Activated CD4-positive, alpha-beta T cell treated with anti-CD3 and anti-CD28 coated beads, Interleukin-10, Interleukin-2, amounts not matched to agents 100 ng/mL and 50 ng/mL, durations not matched to agents 16 hours and 8 hours (primary cell): Measurements from ENCODE around the gene PKD2.
A peak's percentile ranks its signal among the peaks of the same experiment; 100 is the strongest.
"Not testable (repeated sequence)": the region's sequence is repeated elsewhere in the genome, so short reads cannot be mapped to it uniquely, and the experiment has no call there.

Experiments used
- DNase-seq: peaks from one replicate; pipeline ENCODE4 v3.0.0-alpha.2; 2020

The PKD2 gene

GRCh38 chr4:87989765-87990164 lies 17.7 kb upstream of the PKD2 start:
- no peak for DNase-seq

GRCh38 chr4:87995435-87995834 lies 12.0 kb upstream of the PKD2 start:
- no peak for DNase-seq

DNA sequence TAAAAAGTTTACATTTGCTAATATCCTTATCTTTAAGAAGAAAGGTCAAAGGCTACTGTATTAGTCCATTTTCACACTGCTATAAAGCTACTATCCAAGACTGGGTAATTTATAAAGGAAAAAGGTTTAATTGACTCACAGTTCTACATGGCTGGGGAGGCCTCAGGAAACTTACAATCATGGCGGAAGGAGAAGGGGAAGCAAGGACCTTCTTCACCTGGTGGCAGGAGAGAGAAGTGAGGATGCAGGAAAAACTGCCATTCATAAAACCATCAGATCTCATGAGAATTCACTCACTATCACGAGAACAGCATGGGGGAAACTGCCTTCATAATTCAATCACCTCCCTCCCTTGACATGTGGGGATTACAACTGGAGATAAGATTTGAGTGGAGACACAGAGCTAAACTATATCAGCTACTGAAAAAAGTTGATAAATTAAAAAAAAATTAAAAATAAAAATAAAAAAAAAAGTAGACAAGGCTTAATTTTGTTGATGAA lies 8.2 kb upstream of the PKD2 start:
- not testable (repeated sequence) for DNase-seq

DNA sequence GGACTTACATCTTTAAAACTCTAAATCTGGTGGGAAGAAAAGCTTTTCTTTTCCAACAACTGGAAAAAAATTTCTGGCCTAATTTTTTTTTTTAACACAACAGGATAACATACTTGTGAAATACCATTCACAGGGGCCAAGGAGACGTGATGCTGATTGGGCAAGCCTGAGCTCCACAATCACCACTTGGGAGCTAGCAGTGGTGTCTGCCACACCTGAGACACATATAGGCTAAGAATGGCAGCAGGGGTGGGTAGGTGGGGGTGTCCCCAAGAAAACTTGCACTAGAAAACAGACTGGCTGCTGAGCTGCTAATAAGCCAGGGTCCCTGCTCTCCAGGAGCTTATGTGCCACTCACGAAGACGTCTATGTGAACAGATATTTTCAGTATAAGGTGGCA lies 5.6 kb upstream of the PKD2 start:
- no peak for DNase-seq

- no peak for DNase-seq
Measured at GRCh38 chr4:88002786-88003185, 4.6 kb upstream of the PKD2 start.

GRCh38 chr4:88003261-88003660 lies 4.2 kb upstream of the PKD2 start:
- no peak for DNase-seq

DNA sequence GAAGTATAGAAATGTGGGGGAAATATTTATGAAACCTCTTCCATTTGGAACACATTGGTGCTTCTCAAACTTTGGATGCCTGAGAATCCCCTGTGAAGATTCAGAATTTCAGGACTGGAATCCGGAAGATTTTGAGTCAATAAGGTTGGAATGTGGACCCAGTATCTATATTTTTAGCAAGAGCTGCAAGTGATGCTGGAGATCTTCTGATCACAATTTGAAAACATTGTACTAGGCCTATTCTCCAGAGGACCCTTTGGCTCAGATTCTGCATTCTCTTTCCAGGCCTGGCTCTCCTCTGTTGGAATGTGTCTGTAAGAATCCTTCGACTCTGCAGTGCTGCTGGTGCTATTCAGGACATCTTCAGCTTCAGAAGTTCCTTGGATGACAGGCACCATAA lies 2.4 kb upstream of the PKD2 start:
- DNase-seq = no peak

GRCh38 chr4:88005946-88006345 lies 1.5 kb upstream of the PKD2 start:
- DNase-seq = no peak

DNA sequence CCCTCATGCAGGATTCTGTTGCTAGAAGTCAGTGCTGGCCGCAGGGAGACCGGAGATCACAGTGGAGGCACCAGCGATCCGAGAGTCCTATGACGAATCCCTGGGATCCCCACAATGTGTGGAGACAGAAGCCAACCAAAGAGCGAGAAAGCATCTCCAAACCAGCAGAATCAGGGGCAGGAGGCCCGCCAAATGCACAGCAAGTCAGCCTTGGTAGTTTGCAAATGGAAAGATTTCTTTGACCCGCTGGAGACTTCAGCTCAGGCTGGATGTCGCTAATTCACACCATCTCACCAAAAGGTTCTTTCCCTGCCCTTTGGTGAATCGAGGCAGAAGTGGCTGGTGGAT lies 505 bp upstream of the PKD2 start:
- DNase-seq = no peak

- DNase-seq = peak; percentile 30
Measured at GRCh38 chr4:88008122-88008742, 797 bp downstream of the PKD2 start.

DNA sequence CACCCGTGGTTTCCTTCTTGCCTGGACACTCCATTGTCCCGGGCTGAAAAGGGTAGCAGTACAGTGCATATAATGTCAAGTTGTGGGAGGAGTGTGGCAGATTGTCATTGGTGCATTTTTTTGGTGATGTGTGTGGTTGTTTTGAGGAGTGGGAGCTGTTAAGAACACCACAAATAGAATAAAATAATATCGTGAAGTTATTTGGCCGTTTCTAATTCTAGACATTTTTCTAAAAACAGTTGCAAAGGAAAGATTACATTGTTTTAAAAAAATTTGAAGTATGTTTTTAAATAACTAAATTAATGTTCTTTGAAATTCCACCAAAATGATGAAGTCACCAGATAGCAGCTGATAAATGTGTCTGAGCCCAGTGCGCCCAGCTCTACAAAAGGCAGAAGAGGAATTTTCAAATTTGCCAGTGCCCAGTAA lies 1.3 kb downstream of the PKD2 start:
- DNase-seq = peak; percentile 22

DNA sequence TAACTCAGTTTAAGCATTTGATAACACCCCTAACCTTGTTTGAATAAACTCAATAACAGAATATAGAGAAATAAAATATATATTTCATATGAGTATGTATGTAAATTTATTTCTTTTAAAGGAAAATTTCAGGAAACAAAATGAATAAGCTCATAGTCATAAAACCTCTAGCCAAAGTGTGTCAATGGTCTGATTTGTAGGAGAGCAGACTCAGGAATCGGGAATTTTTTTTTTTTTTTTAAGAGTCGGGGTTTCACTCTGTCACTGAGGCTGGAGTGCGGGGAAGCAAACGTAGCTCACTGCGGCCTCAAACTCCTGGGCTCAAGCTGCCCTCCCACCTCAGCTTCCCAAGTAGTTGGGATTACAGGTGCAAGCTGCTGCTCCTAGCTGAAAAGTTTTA lies 2.4 kb downstream of the PKD2 start:
- no peak for DNase-seq

DNA sequence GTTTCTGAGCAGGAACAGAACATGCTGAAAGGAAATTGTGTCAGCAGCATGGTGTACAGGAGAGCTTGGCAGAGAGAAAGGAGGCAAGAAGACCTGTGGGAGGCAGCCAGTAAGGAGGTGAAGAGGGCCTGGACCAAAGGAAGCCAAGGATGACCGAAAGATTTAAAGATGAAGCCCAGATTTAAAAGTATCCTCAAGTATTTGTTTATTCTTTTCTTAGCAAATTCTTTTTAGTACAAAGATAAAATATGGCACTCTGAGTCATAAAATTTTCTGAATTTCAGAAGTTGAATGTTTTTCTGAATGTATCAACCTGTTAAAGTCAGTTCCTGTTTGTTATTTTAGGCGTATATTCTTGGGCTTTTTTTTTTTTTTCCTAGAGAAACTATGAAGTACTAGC lies 3.5 kb downstream of the PKD2 start:
- DNase-seq = no peak

DNA sequence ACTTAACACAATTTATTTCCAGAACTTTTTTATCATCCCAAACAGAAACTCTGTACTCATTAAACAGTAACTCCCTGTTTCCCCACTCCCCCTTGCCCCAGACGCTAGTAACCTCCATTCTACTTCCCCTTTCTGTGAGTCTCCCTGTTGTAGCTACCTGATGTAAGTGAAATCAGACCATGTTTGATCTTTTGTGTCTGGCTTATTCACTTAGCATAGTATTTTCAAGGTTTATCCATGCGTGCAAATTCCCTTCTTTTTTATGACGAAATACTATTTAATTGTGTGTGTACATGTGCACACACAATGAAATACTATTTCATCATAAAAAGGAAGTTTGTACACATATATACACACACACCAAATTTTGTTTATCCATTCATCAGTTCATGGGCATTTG lies 5.2 kb downstream of the PKD2 start:
- no peak for DNase-seq

GRCh38 chr4:88014386-88014905 lies 7.0 kb downstream of the PKD2 start:
- DNase-seq = no peak

DNA sequence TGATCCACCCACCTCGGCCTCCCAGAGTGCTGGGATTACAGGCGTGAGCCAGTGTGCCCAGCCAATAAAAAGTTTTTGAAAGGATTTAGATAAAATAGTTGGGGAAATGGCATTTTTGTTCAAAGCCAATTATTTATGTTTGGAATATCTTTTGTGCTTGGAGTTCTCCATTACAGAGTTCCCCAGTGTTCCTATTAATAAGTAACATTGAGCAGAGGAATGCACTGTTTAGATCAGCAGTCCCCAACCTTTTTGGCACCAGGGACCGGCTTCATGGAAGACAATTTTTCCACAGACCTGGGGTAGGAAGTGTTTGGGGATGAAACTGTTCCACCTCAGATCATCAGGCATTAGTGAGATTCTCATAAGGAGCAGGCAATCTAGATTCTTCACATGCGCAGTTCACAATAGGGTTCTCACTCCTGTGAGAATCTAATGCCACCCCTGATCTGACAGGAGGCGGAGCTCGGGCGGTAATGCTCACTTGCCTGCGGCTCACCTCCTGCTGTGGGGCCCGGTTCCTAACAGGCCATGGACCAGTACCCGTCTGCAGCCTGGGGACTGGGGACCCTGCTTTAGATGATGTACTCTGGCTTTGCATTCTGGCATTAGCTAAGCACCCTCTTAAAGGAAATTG lies 8.3 kb downstream of the PKD2 start:
- no peak for DNase-seq

DNA sequence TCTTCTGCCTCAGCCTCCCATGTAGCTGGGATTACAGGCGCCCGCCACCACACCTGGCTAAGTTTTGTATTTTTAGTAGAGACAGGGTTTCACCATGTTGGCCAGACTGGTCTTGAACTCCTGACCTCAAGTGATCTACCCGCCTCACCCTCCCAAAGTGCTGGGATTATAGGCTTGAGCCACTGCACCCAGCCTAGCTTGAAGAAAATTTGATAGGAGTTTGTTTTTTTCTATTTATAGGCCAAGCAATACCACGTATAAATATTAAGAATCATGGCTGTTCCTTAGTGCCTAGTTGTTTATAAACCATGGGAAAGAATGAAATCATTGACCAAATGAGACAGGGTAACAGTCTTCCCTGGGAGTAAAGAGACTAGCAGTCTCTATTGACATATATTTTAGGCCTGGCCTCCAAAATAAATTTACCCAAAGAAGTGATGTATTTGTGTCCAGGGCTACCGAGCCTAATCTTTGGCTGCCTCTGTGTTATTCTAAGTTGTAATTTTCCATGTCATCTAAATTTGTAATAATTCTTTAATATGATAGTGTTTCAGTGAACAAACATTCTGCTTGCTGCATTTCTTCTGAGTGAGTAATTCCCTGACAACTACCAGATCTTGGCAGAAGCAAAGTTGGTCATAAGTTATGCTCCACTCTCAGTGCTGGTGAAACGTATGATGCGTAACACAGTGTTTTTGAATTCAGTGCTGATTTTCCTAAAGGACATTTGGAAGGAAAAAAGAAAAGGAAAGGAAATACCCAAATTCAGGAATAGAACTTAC lies 10.3 kb downstream of the PKD2 start:
- no peak for DNase-seq

- DNase-seq = no peak
Measured at GRCh38 chr4:88018466-88018865, 11.0 kb downstream of the PKD2 start.

DNA sequence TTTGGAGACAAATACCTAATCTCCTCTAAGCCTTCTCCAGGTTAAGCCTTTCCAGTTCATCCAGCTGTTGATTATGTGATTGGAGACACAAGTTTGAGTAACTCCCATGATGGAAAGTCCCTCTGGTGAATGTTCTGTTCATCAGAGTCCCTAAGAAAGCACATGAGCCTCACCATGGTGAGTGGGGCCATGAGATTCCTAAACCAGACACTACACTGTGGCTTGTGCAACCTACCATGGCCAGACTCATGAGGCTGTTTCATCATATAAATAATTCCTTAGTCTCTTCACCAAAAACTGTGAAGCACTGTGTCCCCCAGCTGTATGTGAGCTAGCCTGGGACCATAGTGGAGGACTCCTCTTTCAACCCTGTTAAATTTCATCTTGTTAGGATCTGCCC lies 14.4 kb downstream of the PKD2 start:
- no peak for DNase-seq

DNA sequence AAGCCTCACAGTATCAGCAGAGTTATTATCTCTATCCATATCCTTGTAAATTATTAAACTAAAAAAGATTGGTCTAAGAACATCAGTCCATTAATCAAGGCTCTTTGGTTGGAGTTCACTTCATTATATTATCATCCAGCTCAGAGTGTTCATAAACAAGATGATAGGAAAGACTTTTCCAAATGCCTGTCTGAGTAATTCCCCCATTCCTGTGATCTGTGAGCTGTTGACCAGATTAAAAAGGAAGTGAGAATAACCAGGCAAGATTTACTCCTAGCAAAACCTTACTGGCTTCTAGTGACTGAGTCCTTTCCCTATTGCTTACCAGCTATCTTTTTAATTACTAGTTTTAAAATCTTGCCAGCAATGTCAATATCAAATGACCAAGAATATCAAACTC lies 14.9 kb downstream of the PKD2 start:
- no peak for DNase-seq

- DNase-seq = not testable (repeated sequence)
Measured at GRCh38 chr4:88025868-88026661, 18.6 kb downstream of the PKD2 start.

DNA sequence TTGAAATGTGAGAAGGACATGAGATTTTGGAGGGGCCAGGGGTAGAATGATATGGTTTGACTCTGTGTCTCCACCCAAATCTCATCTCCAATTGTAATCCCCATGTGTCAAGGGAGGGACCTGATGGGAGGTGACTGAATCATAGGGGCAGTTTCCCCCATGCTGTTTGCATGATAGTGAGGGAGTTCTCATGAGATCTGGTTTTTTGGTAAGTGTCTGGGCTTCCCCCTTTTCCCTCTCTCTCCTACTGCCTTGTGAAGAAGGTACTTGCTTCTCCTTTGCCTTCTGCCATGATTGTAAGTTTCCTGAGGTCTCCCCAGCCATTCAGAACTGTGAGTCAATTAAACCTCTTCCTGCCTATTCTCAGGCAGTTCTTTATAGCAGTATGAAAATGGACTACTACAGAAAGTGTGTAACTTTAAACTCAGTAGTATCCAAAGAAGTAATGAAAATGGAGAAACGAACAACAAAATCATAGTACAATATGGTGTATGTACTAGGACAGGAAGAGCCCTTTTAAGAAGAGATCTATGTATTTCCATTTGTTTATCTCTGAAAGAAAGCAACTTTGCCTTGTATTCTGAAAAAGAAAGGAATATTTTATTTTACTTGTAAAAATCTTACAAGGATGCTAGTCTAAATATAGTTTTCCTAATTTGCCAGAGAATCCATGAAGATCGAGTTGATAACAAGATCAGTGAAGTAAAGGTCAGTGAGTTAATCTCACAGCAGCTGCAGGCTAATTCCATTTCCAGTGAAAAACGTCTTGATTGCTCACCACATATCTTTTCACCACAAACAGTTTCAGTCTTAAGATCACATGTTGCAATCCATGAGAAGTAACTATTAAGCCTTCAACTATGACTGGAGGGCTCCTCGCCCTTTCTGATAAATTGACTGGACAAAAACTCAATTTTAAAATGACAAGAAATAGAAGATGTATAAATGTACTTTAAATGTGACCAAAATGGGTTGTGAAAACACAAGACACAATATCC lies 20.5 kb downstream of the PKD2 start:
- DNase-seq = peak; percentile 31
